Panc1 (cell line): ENCODE results near the gene ANO4.

Experiments
- CTCF ChIP-seq: fragments of 450-650 bp; IDR thresholded peaks from 2 replicates; pipeline ENCODE4 v1.5.1; 2017; ENCODE audit warnings: mild to moderate bottlenecking
- TF ChIP-seq, protein P1 (sequence below), 2 experiments: IDR thresholded peaks; 2 replicates each; pipeline ENCODE4 v1.6.1; 2011 to 2012; ENCODE audit warnings: low read depth in 2 of 2, control low read depth in 1 of 2, low read length in 1 of 2, mild to moderate bottlenecking in 1 of 2, moderate library complexity in 1 of 2; ENCODE audit not compliant: insufficient read depth in 1 of 2

DNA sequence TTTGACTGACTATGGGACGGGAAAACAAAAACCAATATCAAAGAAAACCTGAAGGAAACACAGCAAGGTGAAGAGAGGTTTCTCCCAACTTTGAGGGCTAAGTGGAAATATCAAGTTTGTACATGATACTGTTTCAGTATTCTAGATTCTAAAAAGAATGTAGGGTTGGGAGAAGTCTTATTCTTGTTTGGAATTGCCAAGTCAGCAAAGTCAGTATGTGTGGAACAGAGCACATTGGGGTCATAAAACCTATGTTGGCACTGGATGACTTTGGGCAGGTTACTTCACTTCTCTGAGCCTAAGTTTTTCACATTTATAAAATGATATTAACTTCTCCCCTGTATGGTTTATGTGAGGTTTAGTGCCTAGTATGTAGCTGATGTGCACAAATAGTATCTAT, 182.2 kb downstream of the ANO4 start:
- no peak for TF ChIP-seq CTCF
- TF ChIP-seq, protein P1, sequence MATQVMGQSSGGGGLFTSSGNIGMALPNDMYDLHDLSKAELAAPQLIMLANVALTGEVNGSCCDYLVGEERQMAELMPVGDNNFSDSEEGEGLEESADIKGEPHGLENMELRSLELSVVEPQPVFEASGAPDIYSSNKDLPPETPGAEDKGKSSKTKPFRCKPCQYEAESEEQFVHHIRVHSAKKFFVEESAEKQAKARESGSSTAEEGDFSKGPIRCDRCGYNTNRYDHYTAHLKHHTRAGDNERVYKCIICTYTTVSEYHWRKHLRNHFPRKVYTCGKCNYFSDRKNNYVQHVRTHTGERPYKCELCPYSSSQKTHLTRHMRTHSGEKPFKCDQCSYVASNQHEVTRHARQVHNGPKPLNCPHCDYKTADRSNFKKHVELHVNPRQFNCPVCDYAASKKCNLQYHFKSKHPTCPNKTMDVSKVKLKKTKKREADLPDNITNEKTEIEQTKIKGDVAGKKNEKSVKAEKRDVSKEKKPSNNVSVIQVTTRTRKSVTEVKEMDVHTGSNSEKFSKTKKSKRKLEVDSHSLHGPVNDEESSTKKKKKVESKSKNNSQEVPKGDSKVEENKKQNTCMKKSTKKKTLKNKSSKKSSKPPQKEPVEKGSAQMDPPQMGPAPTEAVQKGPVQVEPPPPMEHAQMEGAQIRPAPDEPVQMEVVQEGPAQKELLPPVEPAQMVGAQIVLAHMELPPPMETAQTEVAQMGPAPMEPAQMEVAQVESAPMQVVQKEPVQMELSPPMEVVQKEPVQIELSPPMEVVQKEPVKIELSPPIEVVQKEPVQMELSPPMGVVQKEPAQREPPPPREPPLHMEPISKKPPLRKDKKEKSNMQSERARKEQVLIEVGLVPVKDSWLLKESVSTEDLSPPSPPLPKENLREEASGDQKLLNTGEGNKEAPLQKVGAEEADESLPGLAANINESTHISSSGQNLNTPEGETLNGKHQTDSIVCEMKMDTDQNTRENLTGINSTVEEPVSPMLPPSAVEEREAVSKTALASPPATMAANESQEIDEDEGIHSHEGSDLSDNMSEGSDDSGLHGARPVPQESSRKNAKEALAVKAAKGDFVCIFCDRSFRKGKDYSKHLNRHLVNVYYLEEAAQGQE (IDR thresholded peaks at IDR 0.05; ENCODE audit: insufficient read depth in 1 of 2, low read depth in 2 of 2, low read length in 1 of 2), result no peak
